ENCODE measurements around the gene MPP2. TPM values are rescaled to one million over a fixed set of nuclear protein-coding genes. Genes with fewer than 3 reads are reported as not detected.

The MPP2 gene
- total RNA-seq, 2 experiments from 2014 or later: 0.16 to 0.67 TPM

DNA sequence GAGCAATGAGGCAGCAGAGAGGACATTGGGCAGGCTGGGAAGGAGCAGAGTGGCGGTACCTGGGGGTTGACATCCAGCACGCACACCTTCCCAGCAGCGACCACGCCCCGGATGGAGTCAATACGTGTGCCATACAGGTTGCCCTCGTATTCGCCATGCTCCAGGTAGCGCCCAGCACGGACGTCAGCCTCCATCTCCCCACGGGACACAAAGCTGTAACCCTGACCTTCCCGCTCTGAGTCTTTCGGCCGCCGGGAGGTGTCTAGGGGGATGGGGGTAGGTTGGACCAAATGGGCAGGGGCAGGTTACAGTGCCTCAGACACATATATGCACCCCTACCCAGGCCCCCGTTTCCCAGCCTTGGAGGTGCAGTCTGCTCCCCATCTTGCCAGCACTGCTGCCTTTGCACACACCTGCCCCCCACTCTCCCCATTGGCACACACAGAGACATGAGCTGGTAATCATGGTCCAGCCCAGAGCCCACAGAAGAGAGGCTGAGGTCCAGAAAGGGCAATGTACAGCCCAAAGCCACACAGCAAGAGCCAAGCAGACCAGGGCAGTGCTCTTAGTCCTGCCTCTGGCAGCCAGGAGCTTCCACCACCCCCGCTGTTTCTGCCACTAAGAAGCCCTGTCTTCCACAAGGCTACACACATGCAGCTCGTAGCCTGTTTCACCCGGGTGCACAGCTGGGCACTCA is 27.5 kb downstream of the MPP2 start:
- BruUV-seq (replicated peaks): no TSS peak
- Histone ChIP-seq H3K4me2 (ENCODE audit: low read length) (no peak overlapping the region), H3K4me1 (ENCODE audit: insufficient read depth, low read length, poor library complexity, severe bottlenecking) (no peaks in the 10 kb centered on the region), H2AFZ (ENCODE audit: low read length) (no peak overlapping the region), H3K36me3 (ENCODE audit: insufficient read depth, low read length) (no peaks in the 10 kb centered on the region), H3K79me2 (ENCODE audit: insufficient read depth, low read depth, low read length) (no peaks in the 10 kb centered on the region), H3K27ac (ENCODE audit: low read depth, low read length, poor library complexity, severe bottlenecking) (no peak overlapping the region), H4K20me1 (ENCODE audit: insufficient read depth, low read length) (no peaks in the 10 kb centered on the region), H3K4me3 (ENCODE audit: low read depth, low read length, poor library complexity, severe bottlenecking) (no peak overlapping the region), H3K9me3 (ENCODE audit: low read length) (no peaks in the 10 kb centered on the region), H3K9me2 (ENCODE audit: insufficient read depth, low read length) (no peaks in the 10 kb centered on the region)
- intact Hi-C loops (cut with micrococcal nuclease; ENCODE audit: unreplicated experiment): loop anchor here (2.0 kb wide), 1 partner anchor 115 kb away; no protein-coding TSS in a partner anchor
- ChIA-PET POLR2A (no interaction called here), CTCF (ENCODE audit: unreplicated experiment) (no interaction called here)
- no peak for DNase-seq (ENCODE audit: low spot score)
- no peak for TF ChIP-seq EZH2phosphoT487 (IDR thresholded peaks at IDR 0.05; ENCODE audit: borderline replicate concordance, low read depth, low read length)
- TF ChIP-seq, protein P1, sequence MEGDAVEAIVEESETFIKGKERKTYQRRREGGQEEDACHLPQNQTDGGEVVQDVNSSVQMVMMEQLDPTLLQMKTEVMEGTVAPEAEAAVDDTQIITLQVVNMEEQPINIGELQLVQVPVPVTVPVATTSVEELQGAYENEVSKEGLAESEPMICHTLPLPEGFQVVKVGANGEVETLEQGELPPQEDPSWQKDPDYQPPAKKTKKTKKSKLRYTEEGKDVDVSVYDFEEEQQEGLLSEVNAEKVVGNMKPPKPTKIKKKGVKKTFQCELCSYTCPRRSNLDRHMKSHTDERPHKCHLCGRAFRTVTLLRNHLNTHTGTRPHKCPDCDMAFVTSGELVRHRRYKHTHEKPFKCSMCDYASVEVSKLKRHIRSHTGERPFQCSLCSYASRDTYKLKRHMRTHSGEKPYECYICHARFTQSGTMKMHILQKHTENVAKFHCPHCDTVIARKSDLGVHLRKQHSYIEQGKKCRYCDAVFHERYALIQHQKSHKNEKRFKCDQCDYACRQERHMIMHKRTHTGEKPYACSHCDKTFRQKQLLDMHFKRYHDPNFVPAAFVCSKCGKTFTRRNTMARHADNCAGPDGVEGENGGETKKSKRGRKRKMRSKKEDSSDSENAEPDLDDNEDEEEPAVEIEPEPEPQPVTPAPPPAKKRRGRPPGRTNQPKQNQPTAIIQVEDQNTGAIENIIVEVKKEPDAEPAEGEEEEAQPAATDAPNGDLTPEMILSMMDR (conservative IDR thresholded peaks at IDR 0.05; ENCODE audit: low read length): no peak

GRCh38 chr17:43878260-43879175 is 28.8 kb downstream of the MPP2 start:
- Histone ChIP-seq H2AFZ (ENCODE audit: low read length) (no peak overlapping the region), H3K27ac (ENCODE audit: low read depth, low read length, poor library complexity, severe bottlenecking) (no peak overlapping the region), H3K36me3 (ENCODE audit: insufficient read depth, low read length) (no peaks in the 10 kb centered on the region), H3K79me2 (ENCODE audit: insufficient read depth, low read depth, low read length) (no peaks in the 10 kb centered on the region), H3K4me2 (ENCODE audit: low read length) (no peak overlapping the region), H3K9me2 (ENCODE audit: insufficient read depth, low read length) (no peaks in the 10 kb centered on the region), H4K20me1 (ENCODE audit: insufficient read depth, low read length) (no peaks in the 10 kb centered on the region), H3K4me3 (ENCODE audit: low read depth, low read length, poor library complexity, severe bottlenecking) (no peak overlapping the region), H3K4me1 (ENCODE audit: insufficient read depth, low read length, poor library complexity, severe bottlenecking) (no peaks in the 10 kb centered on the region), H3K9me3 (ENCODE audit: low read length) (no peaks in the 10 kb centered on the region)
- ChIA-PET CTCF (ENCODE audit: unreplicated experiment) (interaction anchor here (0.5 kb wide), 1 partner anchor 40 kb away, joined by 3 read pairs; no protein-coding TSS in a partner anchor), POLR2A (interaction anchor here (0.6 kb wide), 1 partner anchor 244 kb away, joined by 3 read pairs; no protein-coding TSS in a partner anchor)
- BruUV-seq (replicated peaks): no TSS peak
- TF ChIP-seq, protein P1 (conservative IDR thresholded peaks at IDR 0.05; ENCODE audit: low read length): peak; percentile 87
- no peak for TF ChIP-seq EZH2phosphoT487 (IDR thresholded peaks at IDR 0.05; ENCODE audit: borderline replicate concordance, low read depth, low read length)
- intact Hi-C loops (cut with micrococcal nuclease; ENCODE audit: unreplicated experiment): no loop called here
- peak; percentile 54 for DNase-seq (ENCODE audit: low spot score)
